ENCODE data around the gene FGD4.
"Not testable (repeated sequence)": the region's sequence is repeated elsewhere in the genome, so short reads cannot be mapped to it uniquely, and the experiment has no call there.

Gene FGD4

DNA sequence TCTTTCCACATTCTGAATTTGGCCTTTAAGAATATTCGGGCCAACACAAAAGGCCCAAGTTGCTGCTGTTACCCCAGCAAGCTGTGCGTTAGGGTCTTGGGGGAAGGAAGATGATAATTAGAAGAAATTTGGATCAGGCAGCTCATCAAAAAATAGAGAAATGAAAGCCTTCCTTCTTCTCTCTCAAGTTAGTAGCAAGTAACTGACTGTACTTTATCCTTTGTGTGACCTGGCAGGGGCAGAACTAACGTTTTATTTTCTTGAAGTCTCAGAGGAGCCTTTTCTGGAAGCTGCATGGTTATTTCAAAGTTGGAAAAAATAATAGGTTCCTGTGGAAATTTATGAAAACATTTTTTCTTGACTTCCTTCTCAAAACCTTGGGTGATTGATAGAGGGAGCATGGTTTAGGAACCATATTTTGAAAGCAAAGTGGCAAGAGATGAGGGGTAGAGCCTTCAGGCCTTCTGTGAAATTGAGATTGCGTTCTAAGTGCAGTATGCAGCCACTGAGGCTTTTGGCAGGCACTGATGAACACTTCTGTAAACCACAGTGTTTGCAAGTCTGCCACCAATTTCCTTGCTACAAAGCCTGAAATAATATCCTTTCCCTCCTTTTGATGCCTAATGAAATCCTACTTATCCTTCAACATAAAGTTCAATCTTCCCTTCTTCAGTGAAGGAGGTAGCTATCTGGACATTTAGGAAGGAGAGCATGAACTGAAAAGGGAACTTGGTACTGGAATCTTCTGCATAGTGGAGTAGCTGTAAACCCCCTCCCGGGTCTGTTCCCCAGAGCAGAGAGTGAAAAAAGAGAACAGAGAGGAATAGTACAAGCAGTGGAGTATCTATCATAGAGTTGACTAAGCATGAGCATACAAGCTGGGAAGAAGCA is 123.2 kb downstream of the FGD4 start:
- DNase-seq (ENCODE audit: low read depth in 2 of 2): no peak

DNA sequence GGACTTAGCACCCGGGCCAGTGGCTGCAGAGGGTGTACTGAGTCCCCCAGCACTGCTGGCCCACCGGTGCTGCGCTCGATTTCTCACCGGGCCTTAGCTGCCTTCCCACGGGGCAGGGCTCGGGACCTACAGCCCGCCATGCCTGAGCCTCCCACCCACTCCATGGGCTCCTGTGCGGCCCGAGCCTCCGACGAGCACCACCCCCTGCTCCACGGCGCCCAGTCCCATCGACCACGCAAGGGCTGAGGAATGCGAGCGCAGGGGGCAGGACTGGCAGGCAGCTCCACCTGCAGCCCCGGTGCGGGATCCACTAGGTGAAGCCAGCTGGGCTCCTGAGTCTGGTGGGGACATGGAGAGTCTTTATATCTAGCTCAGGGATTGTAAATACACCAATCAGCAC is 126.4 kb downstream of the FGD4 start:
- not testable (repeated sequence) for DNase-seq (ENCODE audit: low read depth in 2 of 2)

DNA sequence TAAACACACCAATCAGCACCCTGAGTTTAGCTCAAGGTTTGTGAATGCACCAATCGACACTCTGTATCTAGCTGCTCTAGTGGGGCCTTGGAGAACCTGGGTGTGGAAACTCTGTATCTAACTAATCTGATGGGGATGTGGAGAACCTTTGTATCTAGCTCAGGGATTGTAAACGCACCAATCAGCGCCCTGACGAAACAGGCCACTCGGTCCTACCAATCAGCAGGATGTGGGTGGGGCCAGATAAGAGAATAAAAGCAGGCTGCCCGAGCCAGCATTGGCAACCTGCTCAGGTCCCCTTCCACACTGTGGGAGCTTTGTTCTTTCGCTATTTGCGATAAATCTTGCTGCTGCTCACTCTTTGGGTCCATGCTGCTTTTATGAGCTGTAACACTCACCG is 127.0 kb downstream of the FGD4 start:
- not testable (repeated sequence) for DNase-seq (ENCODE audit: low read depth in 2 of 2)

DNA sequence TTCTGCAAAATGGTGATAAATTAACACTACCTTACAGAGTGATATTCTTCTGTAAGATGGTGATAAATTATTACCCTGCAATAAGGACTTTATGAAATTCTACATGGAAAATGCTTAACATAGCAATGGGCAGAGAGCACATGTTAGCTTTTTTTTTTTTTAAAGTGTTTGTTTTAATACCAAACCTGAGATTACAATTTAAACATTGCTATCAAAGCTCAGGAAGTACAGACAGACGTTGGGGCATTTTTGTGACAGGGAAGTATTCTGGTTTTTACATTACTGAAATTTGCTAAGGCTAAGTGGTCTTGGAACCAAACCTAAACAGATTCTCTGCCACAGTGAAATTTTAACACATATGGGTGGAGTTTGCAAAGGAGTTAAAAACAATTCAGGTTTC is 133.1 kb downstream of the FGD4 start:
- DNase-seq (ENCODE audit: low read depth in 2 of 2): no peak

DNA sequence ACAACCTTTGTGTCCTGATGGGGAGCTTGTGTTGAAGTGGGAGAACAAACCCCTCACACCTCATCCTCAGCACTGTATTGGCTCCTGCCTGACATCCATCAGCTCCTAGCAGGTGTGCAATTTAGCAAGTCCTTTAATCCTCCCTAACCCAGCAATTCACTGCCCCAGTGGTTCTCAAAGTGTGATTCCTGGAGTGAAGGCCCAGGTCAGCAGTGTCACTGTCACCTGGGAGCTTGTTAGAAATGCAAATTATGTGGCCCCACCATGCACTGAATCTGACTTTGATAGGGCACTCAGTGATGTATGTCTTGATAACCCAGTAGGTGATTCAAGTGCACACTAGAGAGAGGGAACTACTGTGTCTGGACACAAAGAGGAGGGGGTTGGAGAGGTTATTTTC is 133.6 kb downstream of the FGD4 start:
- no peak for DNase-seq (ENCODE audit: low read depth in 2 of 2)

DNA sequence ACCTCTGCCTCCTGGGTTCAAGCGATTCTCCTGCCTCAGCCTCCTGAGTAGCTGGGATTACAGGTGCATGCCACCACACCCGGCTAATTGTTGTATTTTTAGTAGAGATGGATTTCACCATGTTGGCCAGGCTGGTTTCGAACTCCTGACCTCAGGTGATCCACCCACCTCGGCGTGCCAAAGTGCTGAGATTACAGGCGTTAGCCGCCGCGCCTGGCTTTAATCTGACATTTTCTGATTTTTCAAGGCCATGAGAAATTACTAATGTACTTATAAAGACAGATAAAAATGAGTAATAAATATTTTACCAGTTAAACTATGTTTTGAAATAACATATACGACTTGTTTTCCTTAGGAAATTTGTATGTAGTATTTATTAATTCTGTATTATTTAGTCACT is 134.1 kb downstream of the FGD4 start:
- not testable (repeated sequence) for DNase-seq (ENCODE audit: low read depth in 2 of 2)

DNA sequence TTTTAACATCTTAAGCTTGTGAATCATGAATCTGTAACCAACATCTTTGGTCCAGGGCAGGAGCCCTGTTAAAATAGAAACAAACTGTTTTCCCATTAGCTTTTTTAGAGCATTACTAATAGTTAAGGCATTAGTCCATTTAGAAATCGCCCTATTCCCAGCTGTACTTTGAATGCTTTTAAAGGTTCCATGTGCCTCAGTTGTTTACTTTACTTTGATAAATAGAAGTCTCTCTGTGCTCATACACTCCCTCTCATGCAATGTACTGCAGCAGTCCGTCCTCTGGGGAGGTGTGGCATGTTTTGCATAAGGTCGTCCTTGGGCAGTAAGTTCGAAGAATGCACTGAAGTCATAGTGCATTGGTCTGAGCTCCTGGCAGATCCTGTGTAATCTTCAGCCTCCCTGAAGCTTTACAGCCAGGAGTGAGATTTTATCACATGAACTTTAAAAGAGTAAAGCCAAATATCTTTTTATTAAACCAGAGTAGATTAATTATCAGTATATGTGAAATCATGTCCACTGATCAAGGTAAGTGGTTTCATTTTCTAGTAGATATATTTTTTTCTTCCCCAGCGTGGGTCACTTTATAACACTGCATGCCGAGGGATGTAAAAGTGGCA is 134.7 kb downstream of the FGD4 start:
- DNase-seq (ENCODE audit: low read depth in 2 of 2): no peak

DNA sequence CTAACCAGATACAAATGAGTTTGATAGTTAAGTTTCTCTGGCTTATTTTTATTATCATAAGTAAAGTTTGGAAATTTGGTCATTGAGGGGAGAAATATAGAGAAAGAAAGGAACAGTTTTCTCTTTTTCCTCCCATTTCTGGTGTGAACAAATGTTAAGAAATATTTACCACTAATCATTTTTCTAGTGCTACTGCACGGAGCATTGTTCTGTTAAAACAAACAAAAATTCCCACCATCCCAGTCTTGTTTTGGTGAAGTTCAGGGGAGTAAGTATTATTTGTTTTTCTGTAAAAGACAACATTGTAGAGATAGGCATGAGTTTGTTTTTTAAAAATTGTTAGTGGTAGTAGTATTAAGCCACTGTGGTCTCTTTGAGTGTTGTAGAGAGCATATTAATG is 135.3 kb downstream of the FGD4 start:
- DNase-seq (ENCODE audit: low read depth in 2 of 2): no peak

DNA sequence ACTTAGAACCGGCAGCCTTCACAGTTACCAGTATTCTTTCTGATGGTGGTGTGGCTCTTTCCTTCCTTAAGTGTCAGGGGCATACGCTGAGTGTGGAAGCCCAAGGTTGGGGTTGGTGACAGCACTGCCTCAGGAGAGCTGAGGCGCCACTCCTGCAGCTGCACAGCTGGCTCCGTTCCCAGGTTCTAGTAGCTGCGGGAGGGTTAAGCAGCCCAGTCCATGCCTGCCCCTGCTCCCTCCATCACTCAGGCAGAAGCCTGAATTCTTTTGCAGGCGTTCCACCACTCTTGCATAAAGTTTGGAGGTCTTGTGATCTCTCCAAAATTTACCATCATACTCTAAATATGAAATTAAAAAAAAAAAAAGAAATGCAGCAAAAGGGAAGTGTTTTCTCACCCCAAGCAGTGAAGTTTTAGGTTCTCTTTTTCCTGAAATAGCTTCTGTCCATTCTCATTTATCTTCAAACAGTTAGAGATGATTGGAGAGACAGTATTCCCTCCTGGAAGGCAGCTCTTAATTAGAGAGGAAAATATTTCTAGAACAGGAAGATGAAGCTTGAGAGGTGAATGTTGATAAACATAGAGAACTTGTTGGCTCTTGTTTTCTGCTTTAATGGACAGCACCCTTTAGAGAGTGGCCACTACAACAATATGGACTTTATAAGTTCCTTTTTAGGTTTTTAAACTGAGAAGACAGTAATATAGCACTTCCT is 136.1 kb downstream of the FGD4 start:
- DNase-seq (ENCODE audit: low read depth in 2 of 2): no peak

DNA sequence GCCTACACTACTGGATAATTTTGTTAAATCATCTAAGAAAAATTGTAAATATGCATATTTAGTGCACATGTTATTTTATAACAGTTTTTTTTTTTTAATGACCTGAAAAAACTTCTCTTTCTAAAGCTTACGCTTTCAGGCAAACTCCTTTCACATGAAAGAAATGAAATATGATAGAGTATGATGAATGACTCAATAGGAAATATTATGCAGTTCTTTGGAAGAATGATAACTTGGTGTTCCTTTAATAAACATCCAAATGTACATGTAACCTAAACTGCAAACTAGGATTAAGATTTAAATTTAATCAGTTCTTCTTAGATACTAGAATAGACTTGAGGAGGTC is 136.6 kb downstream of the FGD4 start:
- no peak for DNase-seq (ENCODE audit: low read depth in 2 of 2)

DNA sequence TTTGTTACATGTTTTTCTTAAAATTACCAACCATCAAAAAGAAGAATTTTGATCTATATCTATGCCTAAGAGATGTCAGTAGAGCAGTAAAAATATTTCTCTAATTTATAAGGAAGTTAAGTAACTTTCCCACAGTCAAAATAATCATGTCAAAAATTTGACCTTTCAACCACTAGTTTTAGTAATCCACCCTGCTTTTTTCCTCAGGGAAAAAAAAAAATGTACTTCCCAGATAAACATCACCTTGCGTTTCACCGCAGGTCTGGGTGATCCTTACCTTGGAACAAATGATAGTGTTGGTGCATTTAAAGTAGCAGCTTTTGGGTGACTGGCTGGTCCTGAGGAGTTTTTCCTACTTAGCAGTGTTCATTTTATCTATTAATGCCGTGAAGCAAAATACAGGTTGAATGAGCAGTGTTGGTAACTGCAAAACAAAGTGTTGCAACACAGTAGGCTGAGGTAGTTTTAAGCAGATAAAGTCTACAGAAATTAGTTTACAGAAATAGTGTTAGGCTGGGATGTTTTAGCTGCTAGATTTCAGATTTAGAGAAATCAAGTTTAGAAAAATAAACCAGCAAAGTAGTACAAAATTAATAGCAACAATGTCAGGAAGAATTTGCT is 142.5 kb downstream of the FGD4 start:
- no peak for DNase-seq (ENCODE audit: low read depth in 2 of 2)

DNA sequence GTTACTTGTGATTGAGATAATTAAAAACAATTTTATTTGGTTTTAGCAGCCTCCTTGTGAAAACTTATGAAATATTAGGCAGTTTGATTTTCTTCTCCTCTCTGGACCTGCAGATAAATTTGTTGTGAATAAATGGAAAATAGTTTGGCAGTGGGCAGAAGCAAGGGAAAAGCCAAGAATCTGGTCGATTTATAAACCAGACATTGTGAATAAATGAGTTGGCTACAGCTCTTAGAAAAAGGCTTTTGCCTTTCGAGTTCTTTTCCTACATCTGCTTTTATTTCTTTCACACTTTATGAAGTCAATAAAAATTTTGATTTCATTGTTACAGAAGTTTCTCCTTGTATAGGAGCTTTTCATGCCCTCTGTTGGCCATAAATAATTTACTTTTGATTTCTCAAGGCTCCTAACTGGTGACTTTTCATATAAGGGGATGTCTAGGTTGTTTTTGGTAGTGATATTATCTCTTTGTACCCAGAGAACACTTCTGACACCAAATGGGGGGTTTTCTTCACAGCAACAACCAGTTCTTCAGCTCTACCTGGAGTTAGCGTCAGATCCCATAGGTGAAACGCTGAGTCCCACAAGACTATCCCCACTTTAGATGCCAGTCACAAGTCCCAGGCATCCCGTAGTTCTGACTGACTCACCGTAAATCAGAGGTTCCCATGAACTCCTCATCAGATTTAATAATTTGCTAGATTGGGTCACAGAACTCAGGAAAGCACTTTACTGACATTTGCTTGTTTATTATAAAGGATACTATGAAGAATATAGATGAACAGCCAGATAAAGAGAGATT is 143.3 kb downstream of the FGD4 start:
- DNase-seq (ENCODE audit: low read depth in 2 of 2): no peak

DNA sequence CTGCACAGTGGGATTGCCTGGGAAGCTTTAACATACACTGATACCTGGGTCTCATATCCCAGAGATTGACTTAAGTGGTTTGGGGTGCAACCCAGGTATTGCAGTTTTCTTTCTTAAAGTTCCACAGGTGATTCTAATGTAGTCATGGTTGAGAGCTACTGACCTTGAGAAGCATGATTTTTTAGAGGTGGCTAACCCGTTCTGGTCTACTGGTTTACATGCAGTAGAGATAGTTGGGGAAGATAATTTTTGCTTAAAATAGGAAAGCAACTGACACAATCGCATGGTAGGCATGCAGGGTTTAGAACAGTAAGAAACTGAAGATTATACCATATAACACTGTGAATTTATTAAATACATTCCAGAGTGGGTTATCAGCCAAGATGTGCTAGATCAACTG is 145.5 kb downstream of the FGD4 start:
- no peak for DNase-seq (ENCODE audit: low read depth in 2 of 2)

DNA sequence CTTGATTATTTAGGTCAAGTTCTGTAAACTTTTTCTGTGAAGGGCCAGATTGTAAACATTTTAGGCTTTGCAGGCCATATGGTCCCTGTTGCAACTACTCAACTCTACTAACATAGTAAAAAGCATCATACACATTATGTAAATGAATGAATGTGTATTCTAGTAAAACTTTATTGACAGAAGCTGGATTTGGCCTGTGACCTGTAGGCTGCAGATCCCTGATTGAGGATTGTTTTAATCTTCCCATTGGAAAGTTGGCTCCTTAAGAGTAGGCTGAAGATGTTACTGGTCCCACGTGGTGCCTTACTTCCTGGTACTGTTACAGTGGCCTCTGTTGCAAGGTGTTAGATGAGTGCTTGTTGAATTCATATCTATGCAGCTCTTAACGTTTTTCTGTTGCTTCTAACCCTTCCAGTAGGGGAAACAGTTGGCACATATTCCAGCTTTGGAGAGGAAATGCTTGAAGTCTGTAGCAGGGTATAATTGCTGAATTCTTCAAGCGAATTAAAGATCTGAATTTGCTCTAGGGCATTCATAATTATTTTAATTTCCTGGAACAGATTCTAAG is 146.1 kb downstream of the FGD4 start:
- no peak for DNase-seq (ENCODE audit: low read depth in 2 of 2)

DNA sequence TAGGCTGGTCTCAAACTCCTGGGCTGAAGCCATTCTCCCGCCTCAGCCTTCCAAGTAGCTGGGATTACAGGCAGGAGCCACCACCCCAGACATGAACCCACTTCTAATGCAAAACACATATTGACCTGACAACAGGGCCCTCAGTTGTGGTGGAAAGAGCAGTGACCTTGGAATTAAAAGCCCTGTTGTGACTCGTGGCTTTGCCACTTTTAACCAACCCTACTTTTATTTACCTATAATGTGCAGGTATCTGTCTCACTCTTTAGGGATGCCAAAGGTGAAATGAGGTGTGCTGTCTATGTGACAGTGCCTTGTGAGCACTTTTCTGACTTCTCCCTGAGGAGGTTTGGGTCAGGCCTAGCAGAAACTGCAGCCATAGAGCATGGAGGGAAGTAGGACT is 146.9 kb downstream of the FGD4 start:
- DNase-seq (ENCODE audit: low read depth in 2 of 2): no peak

DNA sequence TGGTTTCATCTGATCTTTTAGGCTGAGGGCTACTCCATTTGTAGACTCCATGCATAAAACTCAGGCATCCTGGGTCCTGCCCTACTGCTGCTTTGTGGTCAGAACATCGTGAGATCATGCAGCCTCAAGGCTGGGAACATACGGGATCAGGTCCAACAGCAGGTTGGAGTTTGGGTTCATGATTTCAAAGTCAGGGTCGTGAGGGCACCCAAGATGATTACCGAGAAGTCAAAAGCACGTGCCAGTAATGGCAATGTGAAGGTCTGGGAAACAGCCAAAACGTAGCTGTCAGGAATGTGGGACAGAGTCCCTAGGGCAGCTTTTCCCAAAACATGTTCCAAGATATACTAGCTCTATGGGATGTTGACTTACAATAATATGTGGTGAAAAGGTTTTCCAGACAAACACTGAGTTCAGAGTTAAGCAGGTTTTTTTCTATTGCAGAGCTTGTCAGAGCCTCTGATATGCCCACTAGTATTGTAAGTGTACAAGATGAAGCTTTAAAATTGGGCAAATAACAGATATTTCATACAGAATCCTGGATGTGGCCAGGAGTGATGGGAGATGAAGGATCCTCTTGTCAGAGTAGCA is 149.4 kb downstream of the FGD4 start:
- DNase-seq (ENCODE audit: low read depth in 2 of 2): no peak

DNA sequence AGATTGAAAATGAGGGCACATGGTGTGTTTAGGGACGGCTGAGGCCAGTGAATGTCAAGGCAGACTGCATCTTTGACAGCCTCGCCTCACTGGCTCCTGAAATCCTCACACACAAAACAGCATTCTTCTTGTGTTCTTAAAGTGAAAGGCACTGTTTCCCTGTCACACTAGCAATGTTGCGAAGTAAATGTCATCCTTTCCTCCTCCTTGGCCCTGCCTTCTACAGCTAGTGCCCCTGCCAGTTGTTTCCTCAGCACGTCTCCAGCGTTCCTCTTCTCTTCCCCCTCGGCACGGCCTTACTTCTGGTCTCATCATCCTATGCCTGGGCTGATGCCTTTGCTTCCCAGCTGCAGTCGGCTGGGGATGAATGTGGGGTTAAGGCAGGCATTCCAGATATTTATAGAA is 150.3 kb downstream of the FGD4 start:
- DNase-seq (ENCODE audit: low read depth in 2 of 2): no peak

DNA sequence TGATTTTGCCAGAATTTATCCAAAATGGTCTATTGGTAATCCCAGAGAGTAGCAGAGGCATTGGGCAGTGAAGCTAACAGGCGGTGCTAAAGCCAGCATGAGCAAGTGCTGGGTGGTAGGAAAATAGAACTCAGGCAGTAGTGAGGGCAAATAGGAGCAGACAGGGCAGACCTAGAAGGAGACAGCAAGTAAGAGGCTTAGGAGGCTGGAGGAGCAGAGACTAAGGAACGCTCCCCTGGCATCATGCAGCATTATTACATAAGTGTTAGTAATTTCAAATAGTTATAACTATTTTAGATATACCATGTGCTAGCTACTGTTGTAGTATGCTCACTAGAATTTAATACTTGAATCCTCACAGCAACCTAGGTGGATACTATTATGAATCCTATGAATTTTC is 151.7 kb downstream of the FGD4 start:
- DNase-seq (ENCODE audit: low read depth in 2 of 2): no peak

DNA sequence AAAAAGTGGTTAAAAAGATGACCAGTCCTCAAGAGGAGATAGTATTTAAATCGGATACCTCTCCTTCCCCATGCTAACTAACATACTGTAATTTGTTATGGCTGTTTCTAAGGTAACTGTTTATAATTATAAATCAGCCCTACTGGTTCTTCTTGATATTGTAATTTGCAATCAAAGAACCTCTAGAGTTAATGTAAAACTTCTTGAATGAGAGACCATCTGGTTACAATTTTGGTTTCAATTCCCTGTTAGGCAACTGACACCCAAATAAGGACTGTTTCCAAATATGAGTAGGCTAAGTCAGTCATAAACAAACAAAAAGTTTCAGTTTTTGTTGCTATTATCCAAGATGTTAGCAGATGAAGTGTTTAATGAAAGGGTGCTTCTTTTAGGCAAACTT is 159.5 kb downstream of the FGD4 start:
- DNase-seq (ENCODE audit: low read depth in 2 of 2): no peak

DNA sequence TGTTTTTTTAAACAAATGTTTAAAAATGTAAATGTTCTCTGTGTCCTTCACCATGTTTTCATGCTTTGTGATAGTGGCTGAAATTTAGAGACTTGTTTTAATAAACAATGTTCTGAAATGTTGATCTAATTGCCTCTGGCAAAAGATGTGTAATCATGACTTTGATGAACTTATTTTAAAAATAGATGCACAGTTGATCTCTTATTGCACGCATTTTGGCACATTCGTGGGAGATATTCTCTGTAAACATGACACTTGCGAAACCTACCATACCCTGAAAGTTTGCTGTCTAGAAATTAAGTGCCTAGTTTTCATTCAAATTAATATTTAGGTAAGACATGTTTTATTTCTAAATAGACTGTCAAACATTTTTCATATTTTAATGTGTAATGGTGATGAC is 160.1 kb downstream of the FGD4 start:
- DNase-seq (ENCODE audit: low read depth in 2 of 2): no peak

DNA sequence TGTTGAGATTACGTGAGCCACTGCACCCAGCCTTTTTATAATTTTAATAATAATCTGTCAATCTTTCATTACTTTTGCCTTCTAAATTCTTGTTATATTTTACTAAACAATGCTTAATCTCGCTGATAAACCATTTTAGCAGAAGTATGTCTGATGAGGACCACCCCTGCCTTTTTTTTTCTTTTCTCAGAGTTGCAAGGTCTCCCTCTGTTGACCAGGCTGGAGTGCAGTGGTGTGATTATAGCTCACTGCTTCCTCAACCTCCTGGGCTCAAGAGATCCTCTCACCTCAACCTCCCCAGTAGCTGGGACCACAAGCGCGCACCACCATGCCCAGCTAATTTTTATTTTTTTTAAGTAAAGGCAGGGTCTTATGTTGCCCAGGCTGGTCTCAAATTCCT is 161.2 kb downstream of the FGD4 start:
- no peak for DNase-seq (ENCODE audit: low read depth in 2 of 2)

All from activated CD4-positive, alpha-beta T cell treated with anti-CD3 and anti-CD28 coated beads for 24 hours (primary cell).